SU-DHL-6 (cell line): ENCODE measurements around the gene TTR.

Experiments used
- CTCF ChIP-seq: fragments of 200-600 bp; sonication (generic); IDR thresholded peaks from one replicate; pipeline ENCODE4 v1.5.1; 2017; ENCODE audit warnings: antibody characterized with exemption, mild to moderate bottlenecking, low read length, moderate library complexity; ENCODE audit not compliant: insufficient read depth, poor library complexity, severe bottlenecking
- EZH2phosphoT487 ChIP-seq: fragments of 200-600 bp; sonication (generic), shearing (Covaris generic); conservative IDR thresholded peaks from 2 replicates; pipeline ENCODE4 v1.6.1; 2018; ENCODE audit warnings: mild to moderate bottlenecking, antibody characterized with exemption, low read length, moderate library complexity, mixed read lengths

- TF ChIP-seq CTCF (no peak), EZH2phosphoT487 (no peak)
Measured at GRCh38 chr18:31619291-31619690, 27.6 kb downstream of the TTR start.
